Common myeloid progenitor, CD34-positive (primary cell): Measurements from ENCODE around the gene NKX3-2.
"Not testable (repeated sequence)": the region's sequence is repeated elsewhere in the genome, so short reads cannot be mapped to it uniquely, and the experiment has no call there.

ENCODE experiments used
- CTCF ChIA-PET: fragments of 350-600 bp; sonication (Branson Sonifier 250); formaldehyde crosslinking; loops from one replicate; lab custom pipeline; 2021; ENCODE audit warnings: antibody characterized with exemption; lab: Charles Lee
- POLR2A ChIA-PET: fragments of 350-600 bp; sonication (Branson Sonifier 250); formaldehyde crosslinking; loops from one replicate; lab custom pipeline; 2021; ENCODE audit warnings: antibody characterized with exemption; lab: Charles Lee
- DNase-seq, 3 donors: peaks; one replicate each; pipeline versions ENCODE4 v3.0.0 to v3.0.0-alpha.2; 2013
- H3K27ac ChIP-seq, 2 experiments: 1 replicate in 1 of 2; 2 replicates in 1 of 2; pipeline ENCODE4 v1.7.0; 2013; ENCODE audit warnings: inconsistent platforms in 2 of 2, low read length in 2 of 2, mild to moderate bottlenecking in 2 of 2, low read depth in 1 of 2, moderate library complexity in 1 of 2; ENCODE audit not compliant: severe bottlenecking in 2 of 2, insufficient read depth in 1 of 2, poor library complexity in 1 of 2
- H3K27me3 ChIP-seq, 5 experiments: replicated peaks in 2 of 5; 1 replicate in 3 of 5; 2 replicates in 2 of 5; pipeline versions ENCODE4 v1.6.1 to v1.7.0; 2013; ENCODE audit warnings: low read length in 4 of 5, mild to moderate bottlenecking in 2 of 5, moderate library complexity in 2 of 5, inconsistent platforms in 1 of 5; ENCODE audit not compliant: insufficient read depth in 5 of 5, control insufficient read depth in 4 of 5
- H3K36me3 ChIP-seq, 4 experiments: 1 replicate in 2 of 4; 2 replicates in 2 of 4; pipeline versions ENCODE4 v1.6.1 to v1.7.0; 2013; ENCODE audit warnings: low read length in 3 of 4, control low read depth in 1 of 4, mild to moderate bottlenecking in 1 of 4; ENCODE audit not compliant: control insufficient read depth in 4 of 4, insufficient read depth in 4 of 4
- H3K4me1 ChIP-seq, 4 experiments: 1 replicate in 3 of 4; 2 replicates in 1 of 4; pipeline versions ENCODE4 v1.6.1 to v1.7.1; 2013; ENCODE audit warnings: low read length in 3 of 4, mild to moderate bottlenecking in 3 of 4, control low read depth in 1 of 4, inconsistent platforms in 1 of 4, moderate library complexity in 1 of 4; ENCODE audit not compliant: control insufficient read depth in 4 of 4, insufficient read depth in 4 of 4; ENCODE audit errors: control extremely low read depth in 1 of 4
- H3K4me3 ChIP-seq, 7 experiments: 1 replicate in 4 of 7; 2 replicates in 3 of 7; pipeline versions ENCODE4 v1.5.1 to v1.7.0; 2013; ENCODE audit warnings: mild to moderate bottlenecking in 7 of 7, low read length in 6 of 7, moderate library complexity in 6 of 7, inconsistent platforms in 2 of 7, low read depth in 2 of 7, control low read depth in 1 of 7; ENCODE audit not compliant: insufficient read depth in 4 of 7, control insufficient read depth in 1 of 7; ENCODE audit errors: extremely low read depth in 1 of 7
- H3K9me3 ChIP-seq, 5 experiments: 1 replicate in 4 of 5; 2 replicates in 1 of 5; pipeline versions ENCODE4 v1.6.1 to v1.7.1; 2013; ENCODE audit warnings: low read length in 4 of 5, mild to moderate bottlenecking in 2 of 5, inconsistent platforms in 1 of 5, low read depth in 1 of 5, moderate library complexity in 1 of 5; ENCODE audit not compliant: control insufficient read depth in 4 of 5, insufficient read depth in 2 of 5; ENCODE audit errors: control extremely low read depth in 1 of 5
- WGBS: methylation state at CpG from one replicate; pipeline ENCODE4 v1.1.5; 2013; ENCODE audit not compliant: insufficient coverage; 5-methylcytosine and 5-hydroxymethylcytosine counted together

Gene NKX3-2

GRCh38 chr4:13570916-13571315 is 26.6 kb upstream of the NKX3-2 start:
- no peak for DNase-seq
- H3K27me3 ChIP-seq: no peaks in the 10 kb centered on the region
- no peak overlapping the region for H3K27ac ChIP-seq
- H3K9me3 ChIP-seq: no peaks in the 10 kb centered on the region
- POLR2A ChIA-PET: no interaction called here
- CTCF ChIA-PET: interaction anchor here (1.1 kb wide), 1 partner anchor 8 kb away, joined by 3 read pairs; no protein-coding TSS in a partner anchor
- no peaks in the 10 kb centered on the region for H3K4me1 ChIP-seq
- peaks cover 21 to 67% (median 46%) of the 10 kb centered on the region in 4 experiments for H3K36me3 ChIP-seq
- no peak overlapping the region for H3K4me3 ChIP-seq
- WGBS: 100% methylated on average over 1 of the region's 2 CpGs

GRCh38 chr4:13567125-13567524 is 22.8 kb upstream of the NKX3-2 start:
- no peak overlapping the region for H3K27ac ChIP-seq
- no peaks in the 10 kb centered on the region for H3K9me3 ChIP-seq
- 94% methylated on average over 5 of the region's 5 CpGs for WGBS
- peaks cover 10 to 40% (median 28%) of the 10 kb centered on the region in 4 experiments for H3K36me3 ChIP-seq
- ChIA-PET CTCF (no interaction called here), POLR2A (no interaction called here)
- H3K4me1 ChIP-seq: no peaks in the 10 kb centered on the region
- DNase-seq: no peak
- no peak overlapping the region for H3K4me3 ChIP-seq
- H3K27me3 ChIP-seq: no peaks in the 10 kb centered on the region

- Histone ChIP-seq H3K4me1 (peaks cover 0 to 4% (median 2%) of the 10 kb centered on the region in 4 experiments), H3K27me3 (no peaks in the 10 kb centered on the region), H3K9me3 (no peaks in the 10 kb centered on the region), H3K4me3 (no peak overlapping the region), H3K36me3 (peaks cover 0 to 8% (median 2%) of the 10 kb centered on the region in 4 experiments), H3K27ac (no peak overlapping the region)
- no CpG with 5 or more reads among the region's 1 CpG for WGBS
- POLR2A ChIA-PET: no interaction called here
- CTCF ChIA-PET: interaction anchor here (0.7 to 1.0 kb wide), 2 partner anchors 9 to 13 kb away, joined by 3 to 5 read pairs; no protein-coding TSS in a partner anchor
- DNase-seq: no peak
Measured at GRCh38 chr4:13562876-13563275, 18.6 kb upstream of the NKX3-2 start.

GRCh38 chr4:13561673-13562072 is 17.4 kb upstream of the NKX3-2 start:
- Histone ChIP-seq H3K4me3 (no peak overlapping the region), H3K36me3 (peaks cover 0 to 3% (median 0%) of the 10 kb centered on the region in 4 experiments), H3K4me1 (peaks cover 0 to 4% (median 2%) of the 10 kb centered on the region in 4 experiments), H3K9me3 (no peaks in the 10 kb centered on the region), H3K27me3 (peaks cover 0 to 2% (median 0%) of the 10 kb centered on the region in 5 experiments), H3K27ac (no peak overlapping the region)
- WGBS: 96% methylated on average over 3 of the region's 4 CpGs
- POLR2A ChIA-PET: no interaction called here
- no peak for DNase-seq
- CTCF ChIA-PET: interaction anchor here (0.7 to 1.0 kb wide), 2 partner anchors 12 to 25 kb away, joined by 3 to 5 read pairs; no protein-coding TSS in a partner anchor

GRCh38 chr4:13560111-13560510 is 15.8 kb upstream of the NKX3-2 start:
- H3K9me3 ChIP-seq, H3K27ac ChIP-seq, H3K27me3 ChIP-seq, H3K36me3 ChIP-seq, POLR2A ChIA-PET, CTCF ChIA-PET, H3K4me3 ChIP-seq, H3K4me1 ChIP-seq: not testable (repeated sequence)
- whole genome bisulfite sequencing: no CpG with 5 or more reads among the region's 5 CpGs
- DNase-seq: peak in 1 of 3 donors; percentile 17

- Histone ChIP-seq H3K4me3 (no peak overlapping the region), H3K9me3 (no peaks in the 10 kb centered on the region), H3K27me3 (peaks cover 0 to 2% (median 0%) of the 10 kb centered on the region in 5 experiments), H3K36me3 (no peaks in the 10 kb centered on the region), H3K27ac (no peak overlapping the region), H3K4me1 (peaks cover 0 to 4% (median 2%) of the 10 kb centered on the region in 4 experiments)
- no peak for DNase-seq
- POLR2A ChIA-PET: no interaction called here
- CTCF ChIA-PET: no interaction called here
- WGBS: 0% methylated on average over 2 of the region's 2 CpGs
Measured at GRCh38 chr4:13559413-13559812, 15.1 kb upstream of the NKX3-2 start.

GRCh38 chr4:13558881-13559280 is 14.6 kb upstream of the NKX3-2 start:
- H3K27ac ChIP-seq: no peak overlapping the region
- POLR2A ChIA-PET: no interaction called here
- CTCF ChIA-PET: interaction anchor here (0.7 kb wide), 1 partner anchor 20 kb away, joined by 4 read pairs; no protein-coding TSS in a partner anchor

More at GRCh38 chr4:13558881-13559280, 14.6 kb upstream of the NKX3-2 start:
- DNase-seq: no peak
- peaks cover 0 to 4% (median 2%) of the 10 kb centered on the region in 4 experiments for H3K4me1 ChIP-seq
- H3K4me3 ChIP-seq: no peak overlapping the region
- peaks cover 0 to 4% (median 0%) of the 10 kb centered on the region in 5 experiments for H3K27me3 ChIP-seq
- H3K9me3 ChIP-seq: no peaks in the 10 kb centered on the region
- 100% methylated on average over 1 of the region's 1 CpG for WGBS
- no peaks in the 10 kb centered on the region for H3K36me3 ChIP-seq
